Urothelium cell line (cell line): ENCODE results near the gene TMEM200A.
"Not testable (repeated sequence)": the region's sequence is repeated elsewhere in the genome, so short reads cannot be mapped to it uniquely, and the experiment has no call there.

Experiments used
- DNase-seq: peaks from one replicate; pipeline ENCODE4 v3.0.0; 2011; ENCODE audit warnings: low spot score, mixed read lengths
- FAIRE-seq: peaks from 2 replicates; lab custom pipeline; 2011; peaks lifted over from hg19 to GRCh38; lab: Jason Lieb, UNC

Gene TMEM200A

DNA sequence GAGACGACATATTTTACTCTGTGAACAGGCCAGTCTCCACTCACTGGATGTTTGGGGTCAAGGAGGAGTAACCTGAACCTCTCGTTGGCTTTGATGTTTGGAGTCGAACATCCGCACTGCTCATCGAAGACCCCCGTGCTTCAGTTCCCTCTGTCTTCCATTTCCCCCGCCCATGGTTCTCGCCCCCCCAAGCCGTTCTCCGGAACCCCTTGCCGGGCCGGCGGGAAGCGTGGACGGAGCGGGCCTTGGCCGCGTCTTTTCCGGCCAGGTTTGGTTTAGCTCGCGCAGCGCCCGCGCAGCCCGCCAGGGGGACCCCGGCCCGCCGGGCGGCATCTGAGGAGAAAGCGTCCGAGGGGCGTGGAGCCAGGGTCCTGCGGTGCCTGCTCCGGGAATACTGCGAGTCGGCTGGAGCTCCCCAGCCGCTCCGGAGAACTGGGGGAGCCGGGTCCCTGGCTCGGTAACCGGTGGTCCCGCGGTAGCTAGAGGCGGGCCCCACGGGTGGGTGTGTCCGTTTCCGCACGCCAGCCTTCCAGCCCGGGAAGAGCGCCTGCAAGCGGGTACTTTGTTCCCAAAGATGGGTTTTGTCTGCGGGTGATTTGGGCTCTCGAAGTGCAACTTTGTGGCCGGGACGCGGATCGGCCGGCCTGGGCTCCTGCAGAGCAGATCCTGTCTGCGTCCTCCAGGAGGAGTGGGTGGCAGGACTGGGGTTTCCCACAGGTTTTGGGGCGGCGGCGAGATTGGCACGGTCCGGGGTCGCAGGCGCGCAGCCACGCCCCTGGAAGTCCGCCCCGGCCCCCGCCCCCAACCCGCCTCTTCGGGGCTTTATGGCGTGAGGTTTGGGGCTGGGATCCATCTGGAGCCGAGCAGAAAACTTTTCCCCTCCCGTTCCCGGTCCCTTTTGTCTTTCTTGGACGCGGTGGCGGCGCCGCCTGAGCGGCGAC is at the start of gene TMEM200A:
Gene TMEM200A (plus strand): TSS at position 852 of the 941 bp plus-strand sequence. CDS start 74,406 bp downstream, outside the sequence.
- FAIRE-seq (peak; percentile 89), DNase-seq (peak; percentile 85)

DNA sequence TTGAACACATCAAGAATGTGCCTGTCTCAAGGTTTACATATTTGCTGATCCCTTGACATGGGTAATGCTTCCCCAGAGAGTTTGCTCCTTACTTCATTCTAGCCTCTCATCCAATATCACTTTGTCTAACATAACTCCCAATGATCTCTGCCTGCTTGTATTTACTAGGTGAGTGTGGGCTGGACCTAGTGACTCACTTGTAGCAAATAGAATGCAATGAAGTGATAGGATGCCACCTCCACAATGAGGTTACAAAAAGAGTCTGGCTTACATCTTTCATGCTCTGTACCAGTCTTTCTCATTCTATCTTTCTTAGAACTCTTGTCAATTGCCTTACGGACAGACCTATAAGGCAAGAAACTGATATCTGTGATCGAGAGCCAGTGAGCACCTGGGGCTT is 44.9 kb upstream of the TMEM200A start:
- FAIRE-seq (no peak), DNase-seq (no peak)

DNA sequence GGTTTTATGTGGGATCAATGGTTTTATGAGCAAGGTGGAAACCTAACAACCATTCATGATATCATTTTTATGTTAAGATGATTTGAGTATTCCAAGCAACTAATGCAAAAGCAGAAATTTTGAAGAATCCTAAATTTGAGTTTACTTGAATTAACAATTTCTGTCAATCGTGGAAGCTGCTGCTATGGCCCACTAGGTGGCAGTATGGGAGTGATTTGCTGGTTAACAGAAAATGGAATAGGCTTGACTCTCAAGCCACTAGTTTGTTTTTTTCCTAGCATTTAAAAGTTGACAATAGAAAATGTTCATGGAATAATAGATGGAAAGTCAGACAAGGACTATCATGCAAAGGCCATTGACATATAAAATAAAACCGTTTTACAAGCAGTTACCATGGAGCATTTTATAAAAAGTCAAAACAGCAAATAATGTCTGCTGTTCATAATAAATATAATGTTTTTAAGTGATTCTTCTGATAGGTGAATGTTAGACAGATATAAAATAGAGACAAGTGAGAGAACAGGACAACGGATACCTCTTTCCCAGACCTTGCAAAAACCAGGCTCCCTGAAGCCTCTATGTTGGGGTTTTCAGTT is 43.0 kb upstream of the TMEM200A start:
- FAIRE-seq, result no peak
- DNase-seq, result peak; percentile 45

DNA sequence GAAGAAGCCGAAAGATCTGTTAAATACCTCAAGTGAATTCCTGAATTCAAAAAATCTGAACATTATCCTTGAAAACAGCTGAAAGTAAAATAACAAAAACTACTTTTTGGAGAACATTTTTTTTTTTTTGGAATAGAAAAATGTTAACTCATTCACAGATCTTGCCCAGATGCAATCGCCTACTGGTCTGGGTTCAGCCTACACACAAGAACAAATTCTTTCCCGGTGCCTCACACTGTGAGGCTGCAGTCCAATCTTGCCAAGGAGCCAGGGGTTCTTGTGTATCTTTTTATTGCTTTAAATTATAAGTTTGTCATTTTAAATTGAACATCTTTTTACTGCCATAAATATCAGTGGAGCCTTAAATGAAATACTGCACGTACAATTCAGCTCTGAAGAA is 41.2 kb upstream of the TMEM200A start:
- FAIRE-seq, result no peak
- DNase-seq, result peak; percentile 20

DNA sequence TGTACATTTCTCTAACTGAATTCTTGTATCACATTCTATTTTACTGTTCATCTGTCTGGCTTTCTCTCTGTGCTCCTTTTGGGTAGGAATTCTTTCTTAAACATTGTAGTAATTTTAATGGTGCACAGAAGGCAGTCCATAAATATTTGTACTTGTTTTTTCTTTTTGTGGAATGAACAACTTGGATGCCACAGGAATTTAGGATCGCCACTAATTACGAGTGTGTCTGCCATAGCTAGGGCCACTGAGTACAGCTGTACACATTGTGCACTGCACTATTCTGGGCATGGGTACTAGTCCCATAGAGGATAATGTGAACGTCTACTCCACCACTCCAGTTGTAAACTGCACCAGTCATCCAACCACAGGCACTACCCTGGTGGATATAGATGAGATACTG is 39.3 kb upstream of the TMEM200A start:
- DNase-seq, result no peak
- FAIRE-seq, result no peak

DNA sequence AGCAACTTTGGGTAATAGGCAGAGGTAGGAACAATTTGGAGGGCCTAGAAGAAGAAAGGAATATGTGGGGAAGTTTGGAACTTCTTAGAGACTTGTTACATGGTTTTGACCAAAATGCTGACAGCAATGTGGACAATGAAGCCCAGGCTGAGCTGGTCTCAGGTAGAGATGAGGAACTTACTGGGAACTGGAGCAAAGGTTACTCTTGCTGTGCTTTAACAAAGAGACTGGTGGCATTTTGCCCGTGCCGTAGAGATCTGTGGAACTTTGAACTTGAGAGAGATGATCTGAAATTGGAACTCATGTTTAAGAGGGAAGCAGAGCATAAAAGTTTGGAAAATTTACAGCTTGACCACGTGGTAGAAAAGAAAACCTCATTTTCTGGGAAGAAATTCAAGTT is 28.3 kb upstream of the TMEM200A start:
- FAIRE-seq (no peak), DNase-seq (no peak)

DNA sequence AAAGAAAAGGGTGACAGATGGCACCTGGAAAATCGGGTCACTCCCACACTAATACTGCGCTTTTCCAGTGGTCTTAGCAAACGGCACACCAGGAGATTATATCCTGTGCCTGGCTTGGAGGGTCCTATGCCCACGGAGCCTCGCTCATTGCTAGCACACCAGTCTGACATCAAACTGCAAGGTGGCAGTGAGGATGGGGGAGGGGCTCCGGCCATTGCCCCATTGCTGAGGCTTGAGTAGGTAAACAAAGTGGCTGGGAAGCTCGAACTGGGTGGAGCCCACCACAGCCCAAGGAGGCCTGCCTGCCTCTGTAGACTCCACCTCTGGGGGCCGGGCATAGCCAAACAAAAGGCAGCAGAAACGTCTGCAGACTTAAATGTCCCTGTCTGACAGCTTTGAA is 19.5 kb upstream of the TMEM200A start:
- not testable (repeated sequence) for FAIRE-seq, DNase-seq

DNA sequence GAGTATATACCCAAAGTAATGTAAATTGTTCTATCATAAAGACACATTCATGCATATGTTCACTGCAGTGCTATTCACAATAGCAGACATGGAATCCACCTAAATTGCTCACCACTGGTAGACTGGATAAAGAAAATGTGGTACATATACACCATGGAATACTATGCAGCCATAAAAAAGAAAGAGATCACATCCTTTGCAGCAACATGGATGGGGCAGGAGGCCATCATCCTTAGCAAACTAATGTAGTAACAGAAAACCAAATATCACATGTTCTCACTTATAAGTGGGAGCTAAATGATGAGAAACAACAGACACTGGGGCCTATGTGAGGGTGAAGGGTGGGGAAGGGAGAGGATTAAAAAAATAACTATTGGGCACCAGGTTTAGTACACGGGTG is 11.5 kb upstream of the TMEM200A start:
- DNase-seq (no peak), FAIRE-seq (no peak)

DNA sequence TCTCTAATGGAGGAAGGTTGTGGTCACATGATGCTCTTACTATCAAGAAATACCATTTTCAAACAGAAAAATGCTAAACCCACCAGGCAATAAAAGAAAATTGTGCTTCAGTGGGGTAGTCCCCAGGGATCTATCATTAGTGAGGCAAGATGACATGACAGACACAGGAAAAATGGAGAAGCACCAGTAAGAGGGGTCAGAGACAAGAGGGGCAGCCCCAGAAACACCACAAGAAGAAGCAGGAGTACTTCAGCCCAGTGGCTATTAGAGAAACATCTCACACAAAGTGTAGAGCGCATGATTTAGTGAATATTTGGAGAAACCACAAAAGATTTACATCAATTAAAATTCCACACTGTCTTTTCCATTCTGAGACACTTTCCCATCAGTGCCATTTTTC is 10.2 kb upstream of the TMEM200A start:
- no peak for DNase-seq
- FAIRE-seq, result no peak

DNA sequence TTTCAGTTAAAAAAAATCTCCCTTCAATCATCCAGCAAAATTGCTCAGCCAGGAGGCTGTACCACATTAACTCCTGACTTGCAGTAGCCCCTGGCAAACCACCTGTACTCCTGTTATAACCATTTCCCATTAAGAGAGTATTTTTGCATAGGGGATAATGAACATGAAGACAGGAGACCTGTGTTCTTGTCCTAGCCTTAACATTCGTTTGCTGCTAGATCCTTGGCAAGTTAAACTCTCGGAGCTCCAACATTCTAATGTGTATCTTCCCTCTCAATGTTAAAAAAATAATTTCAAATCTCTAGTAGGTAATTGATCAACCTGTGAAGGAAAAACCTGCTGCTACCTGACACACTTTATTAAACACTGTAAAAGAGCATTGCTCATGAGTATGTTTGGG is 8.4 kb upstream of the TMEM200A start:
- no peak for DNase-seq
- FAIRE-seq, result no peak

DNA sequence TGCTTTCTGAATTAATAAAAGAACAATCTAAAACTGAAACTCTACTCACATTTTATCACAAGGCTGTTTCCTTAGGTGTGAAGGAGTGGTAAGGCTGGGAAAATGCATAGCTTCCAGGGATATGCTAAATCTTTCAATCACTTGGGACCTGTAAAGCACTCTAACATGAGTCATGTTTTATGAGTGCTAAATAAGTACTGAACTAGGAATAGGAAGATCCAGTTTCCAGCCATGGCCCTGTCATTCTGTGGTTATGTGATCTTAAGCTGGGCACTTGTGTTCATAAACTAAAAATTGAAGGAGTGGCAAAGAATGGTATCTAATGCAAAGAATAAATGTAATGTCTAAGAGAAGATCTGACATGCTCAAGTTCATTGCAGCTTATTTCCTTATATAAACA is 6.1 kb upstream of the TMEM200A start:
- DNase-seq (no peak), FAIRE-seq (no peak)

DNA sequence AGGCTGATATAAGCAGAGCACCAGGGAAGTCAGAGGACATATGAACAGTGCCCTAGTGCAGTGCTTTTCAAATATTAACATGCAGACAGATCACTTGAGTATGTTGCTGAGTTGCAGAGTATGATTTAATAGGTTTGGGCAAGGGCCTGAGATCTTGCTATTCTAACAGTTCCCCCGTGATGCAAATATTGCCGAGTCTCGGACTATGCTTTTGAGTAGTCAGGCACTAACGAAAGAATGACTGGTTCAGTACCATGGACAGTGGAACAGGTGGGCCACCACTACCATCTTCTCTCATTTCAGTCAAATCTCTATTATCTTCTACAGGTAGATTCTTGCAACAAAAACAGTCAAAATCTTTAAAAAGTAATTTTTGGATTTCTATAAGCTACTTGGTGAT is 3.7 kb upstream of the TMEM200A start:
- no peak for FAIRE-seq
- DNase-seq, result peak; percentile 36

DNA sequence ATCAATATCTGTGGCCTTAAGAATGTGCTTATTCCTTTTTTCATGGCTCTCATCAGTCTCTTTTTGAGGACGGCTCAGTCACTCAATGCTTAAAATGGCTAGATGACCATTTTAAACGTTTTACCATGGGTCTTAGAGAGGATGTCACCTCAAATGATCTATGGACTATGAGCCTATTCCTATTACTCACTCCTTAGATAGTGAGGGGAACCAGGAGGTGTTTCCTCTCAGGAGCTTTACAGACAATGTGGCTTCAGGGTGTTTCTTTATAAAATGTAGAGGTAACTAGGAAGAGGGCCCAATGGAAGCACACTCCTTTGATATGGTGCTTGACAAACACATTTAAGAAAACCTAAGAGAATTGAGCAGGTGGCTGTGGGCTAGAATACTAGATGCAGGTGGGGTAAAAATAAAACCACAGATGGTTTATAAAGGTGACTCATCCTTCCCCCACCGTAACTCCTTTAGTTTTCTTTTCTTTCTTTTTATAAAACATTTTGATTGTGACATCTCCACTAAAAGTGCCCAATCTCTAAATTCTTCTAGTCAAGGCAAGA is 1.5 kb upstream of the TMEM200A start:
- no peak for FAIRE-seq
- DNase-seq, result no peak

DNA sequence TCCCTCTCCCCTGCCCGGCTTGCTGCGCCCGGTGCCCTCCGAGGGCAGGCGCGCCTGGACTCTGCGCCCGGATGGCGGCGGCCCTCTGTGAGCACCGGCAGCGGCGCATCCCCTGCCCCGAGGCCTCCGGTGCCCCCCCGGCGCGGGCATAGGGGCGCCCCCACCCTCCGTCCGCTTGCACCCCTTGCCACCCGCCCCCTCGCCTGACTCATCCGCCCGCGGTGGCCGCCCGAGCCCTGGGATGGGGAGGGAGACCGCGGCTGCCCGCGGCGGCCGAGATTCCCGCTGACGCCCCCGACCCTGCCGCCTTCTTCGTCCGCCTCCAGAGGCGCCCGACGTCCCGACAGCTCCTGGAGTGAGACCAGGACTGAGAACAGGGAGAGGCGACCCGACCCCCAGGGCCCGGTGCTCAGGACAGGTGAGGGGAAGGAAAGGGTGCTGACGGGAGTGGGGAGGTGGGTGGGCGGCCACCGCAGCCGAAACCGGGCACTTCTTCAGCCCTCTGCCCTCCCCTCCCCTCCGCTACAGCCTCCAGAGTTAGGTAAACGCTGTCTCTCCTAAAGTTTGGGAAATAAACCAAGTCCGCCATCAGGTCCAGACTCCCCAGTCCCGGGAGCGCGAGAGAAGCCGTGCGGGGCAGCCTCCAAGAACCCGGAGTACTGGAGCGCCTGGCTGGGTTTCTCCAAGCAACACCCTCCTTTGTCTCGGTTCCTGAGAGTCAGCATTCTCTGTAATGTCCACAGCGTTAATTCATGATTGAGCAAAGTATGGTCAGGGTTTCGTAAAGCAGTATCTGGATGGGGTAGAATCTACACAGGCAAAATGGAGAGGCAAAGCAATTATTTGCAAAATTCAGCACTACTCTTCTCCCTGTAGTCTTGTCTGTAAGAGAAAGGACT is 539 bp downstream of the TMEM200A start:
- FAIRE-seq (peak; percentile 35), DNase-seq (peak; percentile 82)

DNA sequence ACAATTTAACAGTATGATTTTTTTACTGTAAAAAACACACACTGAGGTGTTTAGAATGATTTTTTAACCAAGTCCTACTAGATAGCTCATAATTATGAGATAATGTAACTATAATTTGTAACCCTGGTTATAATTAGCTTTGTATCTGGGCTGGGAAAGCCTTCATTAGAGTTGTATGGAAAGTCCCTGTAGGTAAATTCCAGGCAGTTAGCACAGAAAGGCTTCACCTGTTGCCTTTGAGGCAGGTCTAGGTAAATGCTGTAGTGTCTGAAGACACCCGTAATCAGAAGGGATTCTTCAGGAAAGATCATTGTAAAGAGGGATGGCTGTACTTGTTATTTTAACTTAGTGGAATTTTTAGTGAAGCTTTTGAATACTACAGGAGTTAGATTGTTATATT is 1.9 kb downstream of the TMEM200A start:
- no peak for FAIRE-seq
- DNase-seq, result no peak

DNA sequence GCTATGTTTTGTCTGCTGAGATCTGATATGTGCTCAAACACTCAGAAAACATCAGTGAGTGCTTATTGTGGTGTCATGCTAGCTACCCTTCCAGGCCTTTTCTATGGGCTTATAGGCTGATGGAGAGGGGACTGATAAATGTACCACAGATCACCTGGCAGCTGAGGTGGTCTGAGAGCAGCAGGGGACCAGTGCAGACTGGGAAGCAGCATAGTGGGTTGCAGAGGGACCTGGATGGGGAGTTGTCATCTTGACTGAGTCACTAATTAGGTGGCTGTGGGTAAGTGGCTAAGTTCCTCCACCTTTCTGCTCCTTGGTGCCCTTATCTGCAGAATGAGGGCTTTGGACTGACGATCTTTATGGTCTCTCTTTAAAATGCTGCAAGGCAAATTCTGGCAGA is 2.8 kb downstream of the TMEM200A start:
- FAIRE-seq, result no peak

DNA sequence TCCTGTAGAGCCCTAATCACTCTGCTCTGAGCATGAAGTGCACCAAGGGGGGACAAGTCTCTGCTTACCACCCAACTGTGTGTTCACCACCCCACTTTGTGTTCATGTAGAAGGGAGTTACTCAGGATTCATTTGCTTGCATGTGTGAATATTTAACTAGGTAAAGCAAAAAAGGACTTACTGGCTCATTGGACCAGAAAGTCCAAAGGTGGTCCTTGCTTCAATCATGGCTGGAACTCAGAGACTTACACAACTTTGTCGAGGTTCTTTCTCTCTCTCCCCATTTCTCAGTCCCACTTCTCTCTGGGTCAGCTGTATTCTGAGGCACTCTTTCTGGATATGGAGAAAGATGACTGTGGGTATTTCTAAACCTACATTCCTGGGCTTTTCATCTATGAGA is 4.0 kb downstream of the TMEM200A start:
- DNase-seq (no peak), FAIRE-seq (no peak)

More for the DNA sequence above, 2.8 kb downstream of the TMEM200A start:
- no peak for DNase-seq

DNA sequence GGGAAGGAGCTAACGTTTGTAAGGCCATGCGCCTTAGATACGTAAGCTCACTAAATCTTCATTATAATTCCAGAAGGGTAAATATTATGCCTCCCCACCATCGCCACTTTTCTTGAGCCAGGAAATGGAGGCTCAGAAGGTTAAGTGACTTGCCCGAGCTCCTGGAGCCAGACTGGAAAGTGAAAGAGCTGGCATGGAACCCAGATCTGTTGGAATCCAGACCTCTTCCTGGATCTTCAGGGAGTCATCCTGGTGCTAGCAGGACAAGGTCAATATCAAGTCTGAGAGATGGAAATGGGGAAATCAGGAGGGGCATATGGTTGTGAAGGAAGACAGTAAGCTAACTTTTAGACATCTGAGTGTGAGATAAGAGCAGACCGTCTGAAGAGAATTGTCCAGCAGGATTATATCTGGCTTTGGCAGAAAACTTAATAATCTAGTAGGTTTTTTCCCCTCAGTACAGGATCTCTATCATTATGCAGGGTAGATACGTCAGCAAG is 6.2 kb downstream of the TMEM200A start:
- DNase-seq (no peak), FAIRE-seq (no peak)

DNA sequence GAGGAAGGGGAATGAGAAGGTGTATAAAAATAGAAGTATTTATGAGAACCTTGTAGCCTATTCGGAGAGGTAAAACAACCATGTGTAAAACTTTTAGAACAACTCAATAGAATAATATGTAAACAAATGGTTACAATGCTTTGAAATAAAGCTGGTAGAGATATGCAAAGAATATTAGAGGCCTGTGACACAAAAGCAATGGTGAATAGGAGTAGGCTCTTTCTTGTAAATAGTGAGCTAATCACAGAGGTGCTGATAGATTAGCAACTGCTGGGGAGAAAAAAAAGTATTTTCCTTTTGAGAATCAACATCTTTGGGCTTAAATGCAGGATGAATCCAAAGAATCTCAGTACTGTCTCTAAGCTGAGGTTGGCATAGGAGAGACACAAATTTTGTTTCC is 7.0 kb downstream of the TMEM200A start:
- no peak for DNase-seq
- FAIRE-seq, result no peak

DNA sequence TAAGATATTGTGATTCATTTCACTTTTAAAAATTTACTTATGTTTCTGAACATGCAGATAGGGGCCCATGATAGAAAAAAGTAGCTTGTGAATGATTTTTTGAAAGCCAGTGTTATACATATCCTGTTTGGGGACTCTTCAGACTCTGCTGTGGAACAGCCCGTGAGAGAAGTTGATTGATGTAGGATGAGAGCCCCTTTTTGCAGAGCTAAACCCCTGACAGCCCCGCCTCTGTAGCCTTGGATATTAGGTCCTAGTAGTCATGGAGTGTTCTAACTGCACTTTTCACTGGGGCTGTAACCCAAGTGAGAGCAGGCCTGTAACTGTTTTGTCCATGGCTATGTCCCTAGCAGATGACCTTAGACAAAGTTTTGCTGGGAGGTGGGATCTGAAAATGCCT is 8.2 kb downstream of the TMEM200A start:
- FAIRE-seq (no peak), DNase-seq (no peak)

DNA sequence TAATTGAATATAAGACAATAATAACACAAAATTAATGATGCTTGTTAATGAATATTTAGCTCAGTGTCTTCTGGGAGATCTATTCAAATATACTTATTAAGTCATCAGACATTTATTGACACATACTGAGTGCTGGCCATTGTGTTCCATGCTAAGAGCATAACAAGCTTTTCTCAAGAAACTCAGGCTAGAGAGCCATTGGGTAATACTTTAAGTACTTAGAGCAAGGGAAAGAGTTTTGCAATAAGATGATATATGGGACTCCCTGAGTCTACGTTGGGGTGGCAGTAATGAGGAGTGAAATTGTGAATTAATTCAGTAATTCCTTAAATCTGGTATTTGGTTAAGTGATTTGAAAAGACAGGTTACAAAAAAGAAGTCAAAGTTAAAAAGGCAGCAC is 11.1 kb downstream of the TMEM200A start:
- no peak for DNase-seq
- FAIRE-seq, result no peak
